Left colon (tissue), 2 donors: ENCODE data around the gene RBFA. TPM values are rescaled to one million over a fixed set of nuclear protein-coding genes. Genes with fewer than 3 reads are reported as not detected.
"Not testable (repeated sequence)": the region's sequence is repeated elsewhere in the genome, so short reads cannot be mapped to it uniquely, and the experiment has no call there.

Experiments used
- ATAC-seq: fragments of 200-7000 bp; cut with Tn5 transposase; one replicate; pipeline ENCODE4 v1.9.1; 2020; ENCODE audit warnings: mild to moderate bottlenecking, moderate library complexity
- DNase-seq, 2 donors: peaks; one replicate each; pipeline ENCODE4 v3.0.0-alpha.2; 2020
- intact Hi-C, 2 donors: fragments of 100-400 bp; cut with DNase I in 1 of 2; cut with micrococcal nuclease in 1 of 2; formaldehyde crosslinking; loops; one replicate each; pipeline versions ENCODE4 v1.11.2 to v1.14.0; 2022; cut with DNase I, micrococcal nuclease
- total RNA-seq, 2 donors: library from RNA; stranded (reverse); fragmentation: NEBNext Ultra II Directional; extraction: Animal tissue kit (Norgen Biotek cat#: 25700); gene quantifications; one replicate each; pipeline ENCODE4 v1.2.1, GENCODE V29; 2021
- donor health status: DM: no; HTN: no; CAD: no.
- donor health status: DM: yes; HTN: yes; CAD: no.

RBFA gene
- total RNA-seq, 2 donors from 2014 or later = 14.9 to 16.4 TPM

GRCh38 chr18:80023173-80023572, 11.1 kb upstream of the RBFA start:
- ATAC-seq (no peak), DNase-seq (no peak)
- intact Hi-C loops = no loop called here

- intact Hi-C loops = no loop called here
Measured at GRCh38 chr18:80026363-80026762, 7.9 kb upstream of the RBFA start.

GRCh38 chr18:80027719-80028118, 6.5 kb upstream of the RBFA start:
- DNase-seq, ATAC-seq, intact Hi-C loops: not testable (repeated sequence)

More at GRCh38 chr18:80026363-80026762, 7.9 kb upstream of the RBFA start:
- no peak for ATAC-seq
- DNase-seq = no peak

GRCh38 chr18:80029690-80030089, 4.5 kb upstream of the RBFA start:
- intact Hi-C loops = no loop called here
- no peak for DNase-seq
- no peak for ATAC-seq

- DNase-seq (peak in 1 of 2 donors; percentile 89), ATAC-seq (peak; percentile 66)
- intact Hi-C loops = no loop called here
Measured at GRCh38 chr18:80033181-80034067, 810 bp upstream of the RBFA start.

- intact Hi-C loops = no loop called here
- ATAC-seq (no peak), DNase-seq (no peak)
Measured at GRCh38 chr18:80034852-80035406, 695 bp downstream of the RBFA start.

- ATAC-seq = no peak
- intact Hi-C loops = no loop called here
- no peak for DNase-seq
Measured at GRCh38 chr18:80035997-80036396, 1.8 kb downstream of the RBFA start.

- intact Hi-C loops = no loop called here
Measured at GRCh38 chr18:80037300-80037699, 3.1 kb downstream of the RBFA start.

GRCh38 chr18:80037869-80038630, 3.8 kb downstream of the RBFA start:
- intact Hi-C loops = no loop called here
- DNase-seq (no peak), ATAC-seq (no peak)

More at GRCh38 chr18:80037300-80037699, 3.1 kb downstream of the RBFA start:
- ATAC-seq (no peak), DNase-seq (no peak)

- intact Hi-C loops = no loop called here
- DNase-seq (no peak), ATAC-seq (no peak)
Measured at GRCh38 chr18:80040515-80040914, 6.3 kb downstream of the RBFA start.

GRCh38 chr18:80041424-80041823, 7.2 kb downstream of the RBFA start:
- DNase-seq (no peak), ATAC-seq (no peak)
- intact Hi-C loops = no loop called here

- intact Hi-C loops = no loop called here
- ATAC-seq (no peak), DNase-seq (no peak)
Measured at GRCh38 chr18:80042785-80043184, 8.6 kb downstream of the RBFA start.

- DNase-seq (no peak), ATAC-seq (no peak)
- intact Hi-C loops = no loop called here
Measured at GRCh38 chr18:80044072-80044471, 9.8 kb downstream of the RBFA start.

GRCh38 chr18:80046011-80046410, 11.8 kb downstream of the RBFA start:
- intact Hi-C loops = no loop called here
- no peak for DNase-seq
- no peak for ATAC-seq

- intact Hi-C loops = no loop called here
- no peak for DNase-seq
- no peak for ATAC-seq
Measured at GRCh38 chr18:80046431-80046830, 12.2 kb downstream of the RBFA start.

- intact Hi-C loops = no loop called here
- DNase-seq (no peak), ATAC-seq (no peak)
Measured at GRCh38 chr18:80046961-80047541, 12.8 kb downstream of the RBFA start.

- DNase-seq (no peak), ATAC-seq (no peak)
- intact Hi-C loops = no loop called here
Measured at GRCh38 chr18:80050797-80051196, 16.6 kb downstream of the RBFA start.

GRCh38 chr18:80056095-80056494, 21.9 kb downstream of the RBFA start:
- ATAC-seq (no peak), DNase-seq (no peak)
- intact Hi-C loops = no loop called here

GRCh38 chr18:80059945-80060344, 25.7 kb downstream of the RBFA start:
- intact Hi-C loops = no loop called here
- ATAC-seq (no peak), DNase-seq (no peak)
